ENCODE measurements around the gene SCG5.

SCG5 gene

DNA sequence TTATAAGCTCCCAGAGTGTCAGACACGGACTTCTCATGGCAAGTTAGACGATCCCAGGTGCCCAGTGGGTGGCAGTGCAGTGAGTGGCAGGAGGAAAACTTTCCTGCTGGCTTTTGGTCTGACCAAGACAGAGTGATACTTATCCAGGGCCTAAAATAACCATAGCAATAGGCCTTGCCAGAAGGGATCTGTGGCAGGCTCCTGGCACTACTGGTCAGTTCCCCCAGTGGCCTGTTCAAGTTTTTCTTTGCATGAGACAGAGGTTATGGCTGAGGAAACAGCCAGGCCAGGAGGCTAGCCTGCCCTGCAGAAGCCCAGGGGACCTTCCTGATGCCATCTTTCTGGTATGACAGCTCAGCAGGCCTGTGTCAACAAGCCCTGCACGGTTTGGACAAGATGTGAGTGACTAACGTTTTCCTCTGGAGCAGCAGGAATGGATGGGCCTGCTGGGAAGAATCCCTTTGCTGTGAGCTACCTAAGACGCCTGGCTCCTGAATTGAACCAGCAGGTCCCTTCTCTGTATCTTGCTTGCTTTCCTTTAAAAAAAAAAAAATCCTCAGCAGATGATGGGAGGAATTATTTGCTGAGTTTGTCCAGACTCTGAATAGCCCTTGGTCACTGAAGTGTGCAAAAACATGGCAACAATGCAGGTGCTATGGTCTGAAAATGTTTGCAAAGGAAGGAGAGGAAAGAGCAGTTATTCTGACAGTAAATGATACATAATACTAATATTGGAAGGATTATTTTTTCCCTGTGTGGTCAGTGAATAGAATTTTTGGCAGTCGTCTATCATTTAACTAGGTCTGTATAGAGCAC is 18.0 kb downstream of the SCG5 start:
- DNase-seq: no peak

DNA sequence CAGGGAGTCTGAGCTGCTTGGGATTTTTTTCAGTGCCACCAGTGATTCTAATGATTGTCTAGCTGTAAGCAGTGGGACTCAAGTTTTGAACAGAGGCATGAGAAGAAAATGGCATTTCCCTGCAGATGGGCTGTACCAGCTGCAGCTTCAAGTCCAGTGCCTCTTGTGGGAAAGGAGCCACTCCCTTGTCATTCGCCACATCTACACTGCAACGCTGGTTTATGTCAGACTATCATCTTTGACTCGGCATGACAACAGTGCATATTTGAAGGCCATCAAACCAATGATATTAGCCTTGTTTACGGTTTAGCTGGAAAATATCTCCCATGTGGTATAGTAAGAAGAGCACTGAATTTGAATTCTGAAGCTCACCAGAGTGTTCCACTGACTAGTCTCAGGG is 22.2 kb downstream of the SCG5 start:
- no peak for DNase-seq

DNA sequence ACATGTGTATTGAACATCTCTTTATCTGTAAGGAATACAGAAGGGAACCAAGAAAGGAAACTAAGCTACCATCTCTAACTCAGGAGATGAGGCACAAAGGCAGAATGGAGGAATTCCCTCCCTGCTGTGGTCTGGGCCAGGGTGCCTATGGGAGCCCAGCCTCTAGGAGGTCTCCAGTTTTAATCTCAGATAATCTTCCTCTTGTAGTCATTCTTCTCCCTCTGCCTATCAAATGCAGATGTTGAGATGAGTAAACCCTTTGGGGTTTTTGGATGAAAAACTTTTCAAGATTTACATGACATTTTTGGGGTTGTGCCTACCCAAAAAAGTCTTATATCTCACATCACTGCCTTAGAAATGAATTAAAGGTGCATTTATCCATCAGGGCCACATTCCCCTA is 23.3 kb downstream of the SCG5 start:
- no peak for DNase-seq

DNA sequence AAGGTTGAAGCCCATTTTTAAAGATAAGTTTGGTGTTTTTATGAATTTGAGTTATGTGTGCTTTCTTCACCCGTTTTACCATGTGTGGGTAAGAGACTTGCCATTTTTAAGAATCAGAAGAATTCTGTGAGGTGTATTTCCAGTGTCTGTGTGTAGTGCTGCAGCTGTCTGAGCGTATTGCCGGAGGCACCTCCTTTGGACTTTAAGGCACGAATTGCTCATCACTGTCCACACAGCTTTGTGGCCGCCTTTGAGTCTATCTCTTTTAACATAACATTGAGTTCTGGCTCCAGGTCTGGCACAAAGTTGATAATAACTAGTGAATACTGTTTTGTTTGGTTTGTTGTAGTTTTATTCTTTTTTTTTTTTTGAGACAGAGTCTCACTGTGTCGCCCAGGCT is 25.8 kb downstream of the SCG5 start:
- DNase-seq: no peak

DNA sequence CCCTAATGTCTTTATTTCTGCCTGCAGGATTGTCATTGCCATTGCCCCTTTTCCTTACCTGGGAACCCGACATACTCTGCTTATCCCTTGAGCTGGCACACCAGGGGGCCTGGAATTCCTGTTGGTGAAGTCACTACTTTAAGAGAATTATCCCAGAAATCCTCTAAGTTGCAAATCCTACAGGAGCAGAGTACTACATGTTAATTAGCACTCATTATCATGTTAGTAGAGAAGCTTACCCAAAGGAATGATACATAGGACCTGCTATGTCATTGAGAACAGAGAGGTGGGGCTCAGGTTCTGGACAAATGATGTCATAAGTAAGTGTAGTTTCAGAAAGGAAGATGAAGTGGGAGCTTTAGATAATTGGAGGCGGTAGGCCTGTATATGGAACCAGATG is 27.4 kb downstream of the SCG5 start:
- DNase-seq: no peak

DNA sequence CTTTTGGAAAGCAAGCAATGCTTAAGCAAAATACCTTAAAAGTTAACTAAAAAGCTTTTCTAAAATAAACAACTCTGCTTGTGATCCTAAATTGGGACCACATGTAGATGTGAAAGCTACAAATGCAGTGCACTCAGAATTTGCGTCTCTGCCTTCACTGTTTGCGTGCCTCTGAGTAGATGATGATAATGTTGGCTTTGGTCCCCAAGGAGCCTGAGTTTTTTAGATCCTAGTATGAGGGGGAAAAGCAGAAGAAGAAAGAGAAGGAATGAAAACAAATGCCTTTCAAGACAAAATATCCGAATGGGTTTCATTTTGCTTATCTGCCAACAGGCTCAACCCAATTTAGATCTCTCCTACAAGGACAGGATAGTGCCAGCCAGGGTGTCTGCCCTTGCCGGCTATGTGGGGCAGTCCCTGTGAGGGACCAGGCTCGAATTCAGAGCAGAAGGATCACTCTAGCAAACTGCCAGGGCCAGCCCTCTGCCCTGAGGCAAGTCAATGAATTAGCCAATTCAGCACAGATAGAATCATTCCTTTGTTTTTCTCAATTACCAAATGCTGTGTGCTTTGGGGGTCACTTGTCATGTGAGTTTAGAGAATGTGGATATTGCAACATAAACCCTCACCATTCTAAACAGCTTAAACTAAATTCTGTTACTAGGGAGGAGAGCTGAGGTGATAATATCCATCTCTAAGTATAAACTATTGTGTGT is 28.5 kb downstream of the SCG5 start:
- DNase-seq: no peak

DNA sequence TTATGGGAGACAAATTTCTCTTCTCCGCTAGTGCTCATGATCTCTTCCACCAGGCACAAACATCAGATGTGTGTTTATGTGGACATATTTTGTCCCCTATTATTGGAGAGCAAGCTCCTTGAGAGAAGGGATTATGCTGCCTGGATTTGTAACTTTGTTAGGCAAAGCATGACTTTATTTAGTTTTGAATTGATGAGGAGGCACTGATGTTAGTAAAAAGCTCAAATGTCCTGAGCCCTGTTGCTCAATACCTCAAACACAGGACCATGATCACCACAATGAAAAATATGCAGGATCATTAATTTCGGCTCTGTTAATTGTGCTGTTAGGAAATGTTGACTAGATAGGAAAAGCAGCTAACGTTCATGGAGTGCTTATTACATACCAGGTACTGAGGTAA is 29.1 kb downstream of the SCG5 start:
- no peak for DNase-seq

DNA sequence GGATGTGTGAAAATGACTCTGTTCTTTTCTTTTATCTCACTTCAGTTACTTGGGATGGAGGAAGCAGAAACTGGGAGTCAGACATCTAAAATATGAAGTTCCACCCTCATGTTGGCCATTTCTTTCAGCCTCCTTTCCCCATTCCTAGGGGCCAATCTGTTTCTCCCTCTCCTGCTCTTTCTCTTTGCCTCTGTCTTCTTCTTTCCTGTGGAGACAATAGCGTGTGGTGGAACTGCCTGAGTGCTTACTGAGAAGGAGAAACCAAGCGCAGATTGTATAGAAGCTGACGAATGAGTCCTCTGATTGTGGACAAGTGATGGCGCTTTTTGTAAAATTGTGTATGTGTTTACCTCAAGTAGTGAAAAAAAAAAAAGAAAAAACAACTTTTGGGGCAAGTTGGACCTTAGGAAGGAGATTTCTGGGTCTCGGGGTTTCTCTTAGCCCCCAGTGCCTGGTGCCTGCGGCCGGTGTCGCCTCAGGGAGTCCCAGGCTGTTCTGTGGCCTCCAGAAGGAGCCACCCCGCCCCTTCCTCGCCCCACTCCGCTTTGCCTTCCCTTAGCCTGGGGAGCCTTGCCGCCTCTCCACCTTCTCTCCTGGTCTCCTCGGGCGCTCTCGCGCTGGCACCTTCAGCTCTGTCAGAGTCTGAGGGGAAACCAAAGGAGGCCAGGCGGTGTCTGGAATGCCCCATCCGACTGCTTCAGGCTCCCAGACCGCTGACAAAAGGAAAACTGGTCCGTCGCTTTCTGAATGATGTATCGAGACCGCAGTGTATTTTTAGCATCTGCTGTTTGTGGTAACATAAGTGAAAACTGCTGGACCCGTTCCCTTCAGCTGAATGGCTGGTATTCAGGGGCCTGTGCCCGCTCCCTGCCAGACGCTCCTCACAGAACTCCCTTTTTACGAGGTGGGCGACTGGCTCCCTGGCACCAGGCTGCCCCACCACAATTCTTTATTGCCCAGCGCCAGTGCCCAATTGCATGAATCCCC is 30.1 kb downstream of the SCG5 start:
- DNase-seq: no peak

DNA sequence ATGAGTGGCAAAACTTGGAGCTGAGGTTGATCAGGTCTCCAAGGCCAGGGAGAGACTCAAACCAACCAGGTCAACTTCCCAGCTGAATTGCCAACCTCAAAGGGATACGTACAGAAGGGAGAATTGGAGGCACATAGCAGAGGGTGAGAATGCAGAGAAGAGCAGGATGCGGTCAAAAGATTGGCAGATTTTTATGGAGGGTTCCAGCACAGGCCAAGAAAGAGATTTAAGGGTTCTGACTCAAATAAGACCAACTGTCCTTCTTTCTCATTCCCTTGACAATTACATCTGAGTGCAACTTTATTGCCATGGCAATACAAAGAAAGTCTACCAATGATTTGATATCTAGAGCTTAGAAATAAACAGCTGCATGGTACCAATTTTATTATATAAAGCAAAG is 33.2 kb downstream of the SCG5 start:
- no peak for DNase-seq

DNA sequence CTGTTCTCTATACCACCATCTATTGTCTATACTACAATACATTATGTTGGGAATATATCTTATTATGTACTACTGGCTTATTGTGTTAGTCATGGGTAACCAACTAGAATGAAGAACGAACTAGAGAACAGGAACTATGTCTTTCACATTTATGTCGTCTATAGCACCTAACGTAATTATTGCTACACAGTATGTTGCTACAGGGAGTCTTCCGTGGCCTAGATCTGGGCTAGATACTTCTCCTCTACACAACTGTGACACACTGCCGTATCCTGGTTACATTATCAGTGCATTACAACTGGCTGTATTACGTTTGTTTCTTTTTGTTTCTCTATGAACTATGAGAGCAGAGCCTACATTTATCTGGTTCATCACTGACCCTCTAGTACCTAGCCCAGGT is 34.0 kb downstream of the SCG5 start:
- DNase-seq: no peak

DNA sequence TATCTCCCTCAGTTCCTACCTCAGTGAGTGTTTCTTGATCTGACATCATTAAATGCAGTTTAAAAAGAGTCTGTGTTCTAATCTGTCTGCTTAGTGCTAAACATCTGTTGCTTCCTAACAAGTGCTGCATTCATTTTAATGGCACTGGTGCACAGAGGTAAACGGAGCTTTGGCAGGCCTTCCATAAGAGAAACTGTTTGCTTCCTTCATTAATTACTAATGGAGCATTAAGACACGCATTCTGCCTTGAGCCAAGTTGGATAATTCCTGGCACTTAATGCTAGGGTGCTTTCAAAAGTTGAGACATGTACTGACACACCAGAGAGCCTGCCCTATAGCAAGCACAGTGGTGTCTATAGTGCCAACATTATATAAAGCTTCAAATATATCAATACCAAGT is 34.7 kb downstream of the SCG5 start:
- no peak for DNase-seq

DNA sequence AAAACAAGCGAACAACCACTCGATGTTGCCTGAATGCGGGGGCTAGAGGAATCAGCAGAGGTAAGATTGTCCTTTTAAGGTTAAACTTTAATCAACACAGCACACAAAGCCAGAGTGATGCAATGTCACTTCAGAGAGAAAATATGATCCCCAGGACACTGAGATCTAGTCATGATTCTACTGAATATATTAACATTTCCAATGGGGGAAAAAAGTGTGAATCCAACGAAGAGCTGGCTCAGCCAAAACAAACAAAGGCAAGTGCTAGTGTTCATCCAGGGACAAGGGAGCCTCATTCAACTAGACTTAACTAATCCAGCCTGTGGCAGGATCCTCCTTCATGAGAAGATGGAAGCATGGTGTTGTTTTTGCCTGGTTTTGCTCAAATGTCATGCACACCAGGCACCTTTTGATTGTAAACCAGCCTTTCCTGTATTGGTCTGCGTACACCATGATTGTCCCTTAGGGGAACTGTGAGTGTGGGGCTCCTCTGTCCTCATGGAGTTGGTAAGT is 35.8 kb downstream of the SCG5 start:
- DNase-seq: no peak

DNA sequence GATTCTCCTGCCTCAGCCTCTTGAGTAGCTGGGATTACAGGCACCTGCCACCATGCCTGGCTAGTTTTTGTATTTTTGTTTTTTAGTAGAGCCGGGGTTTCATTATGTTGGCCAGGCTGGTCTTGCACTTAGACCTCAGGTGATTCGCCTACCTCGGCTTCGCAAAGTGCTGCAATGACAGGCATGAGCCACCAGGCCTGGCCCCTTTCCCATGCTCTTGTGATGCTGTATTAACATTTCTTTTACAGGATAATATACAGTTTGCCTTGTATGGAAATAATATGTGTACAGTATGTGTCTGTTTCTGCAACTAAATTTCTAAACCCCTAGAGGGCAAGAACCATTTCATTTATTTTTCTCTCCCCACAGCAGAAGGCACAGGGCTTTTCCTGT is 37.8 kb downstream of the SCG5 start:
- DNase-seq: no peak

DNA sequence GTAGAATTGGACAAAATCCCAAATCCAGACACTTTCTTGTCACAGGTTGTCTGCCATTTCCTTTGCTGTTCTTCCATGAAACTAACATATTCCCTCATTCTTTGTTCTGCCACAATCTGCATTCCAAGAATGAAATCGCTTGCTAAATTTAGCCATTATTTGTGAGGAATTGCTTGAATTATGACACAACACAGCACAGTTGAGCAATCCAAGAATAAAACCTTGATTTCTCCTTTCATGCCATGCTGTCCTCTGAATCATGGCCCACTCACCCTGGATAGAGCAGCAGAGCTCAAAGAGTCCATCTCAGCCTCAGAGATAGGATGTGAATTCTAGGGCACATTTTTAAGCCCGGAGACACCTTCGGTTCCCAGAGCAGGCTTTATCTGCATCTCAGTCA is 41.1 kb downstream of the SCG5 start:
- no peak for DNase-seq

DNA sequence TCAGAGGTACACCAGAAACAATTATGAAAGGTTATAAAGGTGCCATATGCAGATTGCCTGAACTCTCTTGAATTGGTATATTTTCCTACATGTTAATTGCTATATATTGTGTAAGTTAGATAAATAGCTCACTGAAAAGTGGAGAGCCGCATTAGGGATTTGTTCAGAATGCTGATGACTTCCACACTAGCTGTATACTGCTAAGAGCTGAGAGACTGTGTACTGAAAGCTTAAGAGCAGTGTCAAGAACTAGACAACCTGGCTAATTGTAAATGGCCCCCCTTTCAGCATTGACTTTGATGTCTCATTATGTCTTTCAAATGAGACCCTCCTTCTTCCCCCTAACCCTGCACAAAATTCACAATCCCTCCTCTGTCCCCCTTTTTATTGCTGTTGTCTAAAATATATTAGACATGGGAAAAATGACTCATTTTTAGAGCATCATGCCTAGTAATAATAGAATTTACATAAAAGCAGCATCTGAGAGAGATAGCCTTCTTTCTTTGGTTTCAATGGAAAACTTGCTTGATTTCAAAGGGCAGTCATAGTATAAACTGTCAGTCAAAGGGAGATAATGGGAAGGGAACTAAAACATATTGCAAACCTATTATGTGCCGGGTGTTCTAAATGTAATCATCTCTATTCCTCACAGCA is 41.6 kb downstream of the SCG5 start:
- no peak for DNase-seq

DNA sequence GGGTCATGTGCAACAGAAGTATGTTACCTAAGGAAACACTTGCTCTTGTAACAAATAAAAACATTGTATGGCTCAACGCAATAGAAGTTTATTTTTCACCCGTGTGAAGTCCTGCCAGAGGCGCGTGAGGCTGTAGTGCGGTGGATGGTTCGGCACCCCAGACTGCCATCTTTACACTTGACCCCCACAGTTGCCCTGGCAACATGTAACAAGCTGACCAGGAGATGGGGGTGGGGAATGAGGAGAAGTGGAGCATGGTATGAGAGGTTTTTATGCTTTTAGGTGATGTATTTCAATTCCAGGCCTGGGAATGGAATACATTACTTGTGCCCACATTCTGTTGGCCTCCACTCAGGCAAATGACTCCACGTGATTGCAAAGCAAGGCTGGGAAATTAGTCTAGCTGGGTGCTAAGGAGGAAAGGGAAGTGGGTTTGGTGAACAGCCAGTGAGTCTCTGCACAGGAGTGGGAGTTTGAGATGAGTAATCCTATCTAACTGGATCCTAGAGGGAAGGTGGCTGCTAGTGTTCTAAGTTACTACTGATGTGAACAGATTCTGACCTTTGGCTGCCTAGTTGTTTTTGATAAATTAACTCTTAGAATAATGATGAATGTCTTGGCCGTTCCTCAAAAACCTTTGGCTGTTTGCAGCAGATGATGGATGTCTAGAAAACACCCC is 42.5 kb downstream of the SCG5 start:
- no peak for DNase-seq

DNA sequence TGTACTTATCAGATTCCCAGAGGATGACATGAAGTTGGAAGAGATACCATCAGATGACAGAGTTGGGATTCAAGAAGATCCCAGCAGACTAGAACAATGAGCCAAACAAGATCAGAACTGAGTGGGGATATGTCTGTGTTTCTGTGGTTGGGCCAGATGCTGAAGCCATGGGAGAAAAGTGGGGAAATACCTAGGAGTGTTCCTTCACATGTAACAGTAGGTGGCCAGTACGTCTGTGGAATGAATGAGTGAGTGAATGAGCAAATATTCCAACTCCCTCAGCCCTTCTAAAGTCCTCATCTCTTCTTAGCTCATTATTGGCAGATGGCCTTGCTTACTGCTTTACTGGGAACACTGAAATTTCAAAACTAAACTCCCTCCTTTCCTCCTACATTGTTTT is 44.1 kb downstream of the SCG5 start:
- DNase-seq: no peak

DNA sequence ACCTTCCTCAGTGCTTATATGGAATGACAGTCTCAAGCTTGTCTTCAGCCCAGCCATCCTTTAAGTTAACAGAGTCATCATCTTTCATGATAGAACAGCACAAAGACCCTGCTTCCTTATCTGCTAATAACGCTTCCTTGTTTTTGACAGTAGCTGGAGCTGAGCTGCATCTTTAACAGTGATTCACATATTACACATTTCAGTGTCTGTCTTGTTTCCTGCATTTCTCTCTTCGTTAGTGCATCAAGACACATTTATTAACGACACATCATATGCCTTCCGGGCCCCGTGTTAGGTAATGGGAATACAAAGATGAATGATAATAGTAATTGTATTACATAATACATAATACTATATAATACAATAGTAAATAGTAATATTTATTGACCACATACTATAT is 46.0 kb downstream of the SCG5 start:
- no peak for DNase-seq

DNA sequence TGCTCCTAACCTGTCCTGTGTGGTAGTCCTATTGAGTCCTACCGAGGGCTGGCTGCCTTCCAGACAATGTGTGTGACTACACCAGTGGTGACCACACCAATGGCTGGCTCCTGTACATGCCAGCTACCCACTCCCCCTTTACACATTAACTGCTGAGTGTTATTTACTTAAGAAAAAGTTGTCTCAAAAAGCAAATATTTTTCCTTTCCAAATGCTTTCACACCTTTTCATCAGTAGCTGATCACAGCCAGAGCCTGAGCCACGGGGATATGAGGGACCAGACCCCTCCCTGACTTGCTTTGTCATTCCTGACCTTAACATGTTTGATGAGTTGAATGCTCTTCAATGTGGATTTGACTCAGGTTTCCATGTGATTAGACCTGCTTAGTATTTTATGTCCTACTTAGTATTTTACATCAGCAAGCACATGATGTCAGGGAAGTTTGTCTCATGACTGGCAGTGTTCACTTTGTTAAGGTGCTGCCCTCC is 46.7 kb downstream of the SCG5 start:
- DNase-seq: no peak

DNA sequence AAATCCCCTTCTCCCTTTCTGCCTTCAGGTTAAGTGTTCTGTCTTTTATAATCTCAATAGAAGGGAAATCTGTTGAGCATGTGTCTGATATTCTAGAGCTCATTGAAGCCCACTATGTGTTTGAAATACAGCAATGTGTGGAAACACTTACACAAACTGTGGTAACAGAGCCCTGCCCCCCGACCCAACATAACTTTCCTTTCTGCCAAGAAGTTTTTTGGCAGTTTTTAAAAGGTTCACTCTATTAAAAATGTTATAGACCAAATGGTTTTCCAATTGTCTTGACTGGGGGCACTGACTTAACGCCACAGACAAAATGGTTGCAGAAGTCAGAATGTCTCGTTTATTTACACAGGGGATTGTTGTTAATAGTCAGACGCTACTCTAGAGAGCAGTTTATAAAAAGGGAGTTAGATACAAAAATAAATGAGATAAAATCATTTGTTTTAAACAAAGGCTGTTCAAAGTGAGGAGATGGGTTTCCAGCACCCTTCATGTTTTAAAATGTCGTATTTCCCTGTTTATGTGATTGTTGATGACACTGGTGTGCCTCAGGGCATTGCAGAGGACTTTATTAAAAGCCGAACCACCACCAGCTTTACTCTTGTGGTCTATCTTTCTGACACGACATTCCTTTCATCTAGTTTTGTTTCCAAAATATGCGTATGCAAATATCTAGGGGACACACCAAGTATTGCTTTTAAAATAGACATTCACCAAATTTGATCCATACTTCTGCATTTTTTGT is 49.6 kb downstream of the SCG5 start:
- no peak for DNase-seq

DNA sequence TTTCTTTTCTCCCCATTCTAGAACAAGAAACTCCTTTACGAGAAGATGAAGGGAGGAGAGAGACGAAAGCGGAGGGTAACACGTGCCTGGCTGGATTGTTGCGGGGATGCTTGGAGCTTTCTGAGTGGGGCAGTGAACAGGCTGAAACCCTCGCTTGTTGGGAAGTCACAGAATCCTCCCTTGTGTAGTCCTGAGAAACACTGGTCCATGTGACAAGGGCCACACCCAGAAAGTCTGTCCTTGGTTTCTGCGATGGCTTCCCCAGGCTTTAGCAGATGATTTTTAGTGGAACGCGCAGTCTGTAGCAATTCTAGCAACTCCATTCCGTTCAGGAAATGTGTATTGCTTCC is 50.2 kb downstream of the SCG5 start:
- DNase-seq: no peak
